HepG2 (cell line): ENCODE measurements around the gene SPTB. TPM values are rescaled to one million over a fixed set of nuclear protein-coding genes. Genes with fewer than 3 reads are reported as not detected.

Experiments
- ATAC-seq: fragments of 200-7000 bp; cut with Tn5 transposase; 3 replicates; pipeline ENCODE4 v1.9.1; 2020; ENCODE audit warnings: mild to moderate bottlenecking, moderate library complexity
- BruUV-seq: library from RNA; stranded (reverse); fragments of 400-500 nt; replicated peaks from 2 replicates; lab custom pipeline; 2021; lab: Mats Ljungman, UMichigan
- CTCF ChIA-PET: fragments of 300-600 bp; formaldehyde crosslinking; extraction: SDS; loops from one replicate; lab custom pipeline; 2021; ENCODE audit warnings: low total read pairs, inconsistent platforms, low intra/inter-chr PET ratio; lab: Yijun Ruan, JAX
- POLR2A ChIA-PET: fragments of 350-600 bp; sonication (Branson Sonifier 250); formaldehyde crosslinking; loops from one replicate; lab custom pipeline; 2020; ENCODE audit warnings: antibody characterized with exemption, inconsistent platforms; lab: Yijun Ruan, JAX
- DNase-seq: peaks from one replicate; pipeline ENCODE4 v3.0.0-alpha.2; 2015; ENCODE audit warnings: low spot score
- FAIRE-seq: peaks from 3 replicates; lab custom pipeline; 2011; peaks lifted over from hg19 to GRCh38; lab: Jason Lieb, UNC
- H2AFZ ChIP-seq: one replicate; pipeline ENCODE4 v1.6.1; 2011; ENCODE audit warnings: low read length, inconsistent platforms
- H3K27ac ChIP-seq: fragments of 300-600 bp; 3 replicates; pipeline ENCODE4 v1.8.0; 2011; ENCODE audit warnings: mixed run types, mild to moderate bottlenecking, mixed read lengths, low read length, inconsistent platforms; ENCODE audit not compliant: insufficient read depth; ENCODE audit errors: extremely low read length
- H3K27me3 ChIP-seq, 2 experiments: fragments of 200-600 bp in 1 of 2; 2 replicates in 1 of 2; 3 replicates in 1 of 2; pipeline versions ENCODE4 v1.6.0 to v1.8.0; 2011; ENCODE audit warnings: low read length in 2 of 2, mild to moderate bottlenecking in 2 of 2, moderate library complexity in 2 of 2, inconsistent platforms in 1 of 2; ENCODE audit not compliant: insufficient read depth in 2 of 2, control insufficient read depth in 1 of 2
- H3K36me3 ChIP-seq, 2 experiments: fragments of 200-600 bp in 1 of 2; replicated peaks in 1 of 2; 2 replicates in 1 of 2; 3 replicates in 1 of 2; pipeline versions ENCODE4 v1.5.1 to v1.8.0; 2011; ENCODE audit warnings: low read length in 2 of 2, inconsistent platforms in 1 of 2; ENCODE audit not compliant: insufficient read depth in 2 of 2, control insufficient read depth in 1 of 2
- H3K4me1 ChIP-seq: 2 replicates; pipeline ENCODE4 v1.5.1; 2012; ENCODE audit warnings: low read length, inconsistent platforms; ENCODE audit not compliant: insufficient read depth
- H3K4me2 ChIP-seq: 2 replicates; pipeline ENCODE4 v1.6.0; 2011; ENCODE audit warnings: low read depth, low read length, inconsistent platforms
- H3K4me3 ChIP-seq, 3 experiments: fragments of 200-600 bp in 1 of 3; sonication (generic), shearing (Covaris generic) in 1 of 3; replicated peaks in 1 of 3; 2 replicates each; pipeline ENCODE4 v1.5.1; 2011 to 2016; ENCODE audit warnings: low read length in 3 of 3, inconsistent platforms in 2 of 3, low read depth in 2 of 3, mild to moderate bottlenecking in 2 of 3, control low read depth in 1 of 3, mixed read lengths in 1 of 3; ENCODE audit not compliant: insufficient read depth in 1 of 3
- H3K79me2 ChIP-seq: one replicate; pipeline ENCODE4 v1.6.1; 2011; ENCODE audit warnings: low read length, inconsistent platforms; ENCODE audit not compliant: insufficient read depth
- H3K9ac ChIP-seq: 2 replicates; pipeline ENCODE4 v1.6.0; 2011; ENCODE audit warnings: mild to moderate bottlenecking, low read depth, low read length, inconsistent platforms; ENCODE audit not compliant: insufficient read depth
- H3K9me3 ChIP-seq: 2 replicates; pipeline ENCODE4 v1.5.1; 2012; ENCODE audit warnings: mild to moderate bottlenecking, low read length
- H4K20me1 ChIP-seq: 2 replicates; pipeline ENCODE4 v1.6.0; 2011; ENCODE audit warnings: inconsistent platforms, mild to moderate bottlenecking, low read length, moderate library complexity; ENCODE audit not compliant: insufficient read depth
- ATF3 ChIP-seq: sonication (generic); formaldehyde crosslinking; IDR thresholded peaks from 2 replicates; pipeline ENCODE4 v1.4.0; 2020; ENCODE audit warnings: missing genetic modification reagents
- CREM ChIP-seq, 2 experiments: sonication (generic) in 1 of 2; formaldehyde crosslinking in 1 of 2; IDR thresholded peaks; 2 replicates each; pipeline versions ENCODE4 v1.4.0 to v1.6.1; 2016 to 2020; ENCODE audit warnings: antibody characterized with exemption in 1 of 2, mild to moderate bottlenecking in 1 of 2, missing genetic modification reagents in 1 of 2
- DMAP1 ChIP-seq: IDR thresholded peaks from 2 replicates; pipeline ENCODE4 v1.6.1; 2016
- KDM3A ChIP-seq: IDR thresholded peaks from 2 replicates; pipeline ENCODE4 v1.6.1; 2018; ENCODE audit warnings: low read depth, missing compliant biosample characterization
- KLF6 ChIP-seq: IDR thresholded peaks from 2 replicates; pipeline ENCODE4 v1.8.0; 2016; ENCODE audit warnings: missing biosample characterization, missing genetic modification reagents
- TEAD3 ChIP-seq: optimal IDR thresholded peaks from 2 replicates; pipeline ENCODE3; 2016; ENCODE audit warnings: borderline replicate concordance
- ZMYM4 ChIP-seq: sonication (generic); formaldehyde crosslinking; IDR thresholded peaks from 2 replicates; pipeline ENCODE4 v1.8.1; 2023; ENCODE audit warnings: mild to moderate bottlenecking, missing genetic modification reagents
- WGBS: methylation state at CpG from one replicate; pipeline ENCODE4 v1.1.6; 2017; ENCODE audit warnings: low lambda C conversion rate; 5-methylcytosine and 5-hydroxymethylcytosine counted together
- in situ Hi-C: cut with HindIII; loops from 2 replicates; pipeline ENCODE4 v1.10.0; 2017; ENCODE audit warnings: low pct_unique_long_range_greater_than_20kb; ENCODE audit not compliant: extremely low pct_ligation_motif_present
- intact Hi-C: fragments of 100-400 bp; cut with micrococcal nuclease; formaldehyde crosslinking; loops from one replicate; pipeline ENCODE4 v1.10.0; 2022; ENCODE audit not compliant: unreplicated experiment
- polyA plus RNA-seq, 8 experiments: library from polyadenylated mRNA; depleted of rRNA in 3 of 8; stranded (reverse) in 7 of 8; unstranded in 1 of 8; fragments of >200 nt; fragmentation: Illumina TruSeq in 4 of 8; extraction: Trizol in 4 of 8; gene quantifications; 2 replicates each; pipeline versions ENCODE4 v1.2.1 to v1.2.3, GENCODE V29; 2011 to 2016; ENCODE audit warnings: low read depth in 4 of 8, missing spikeins in 1 of 8, mixed read lengths in 1 of 8; ENCODE audit not compliant: insufficient read depth in 1 of 8
- total RNA-seq, 5 experiments: library from RNA; depleted of rRNA; stranded (reverse); fragments of >200 nt; fragmentation: Illumina TruSeq; extraction: Trizol; gene quantifications; 2 replicates each; pipeline ENCODE4 v1.2.3, GENCODE V29; 2016; ENCODE audit warnings: low read depth in 1 of 5
- TF ChIP-seq, protein P1 (sequence below): sonication (generic); formaldehyde crosslinking; IDR thresholded peaks from 2 replicates; pipeline ENCODE4 v1.5.0; 2020; ENCODE audit warnings: mild to moderate bottlenecking, missing genetic modification reagents, moderate library complexity

SPTB gene
- total and polyA plus RNA-seq, 2 of the 13 experiments (the other 11 are each of a cell fraction or from before 2014, with no cell fraction given) = 0.01 to 0.02 TPM

DNA sequence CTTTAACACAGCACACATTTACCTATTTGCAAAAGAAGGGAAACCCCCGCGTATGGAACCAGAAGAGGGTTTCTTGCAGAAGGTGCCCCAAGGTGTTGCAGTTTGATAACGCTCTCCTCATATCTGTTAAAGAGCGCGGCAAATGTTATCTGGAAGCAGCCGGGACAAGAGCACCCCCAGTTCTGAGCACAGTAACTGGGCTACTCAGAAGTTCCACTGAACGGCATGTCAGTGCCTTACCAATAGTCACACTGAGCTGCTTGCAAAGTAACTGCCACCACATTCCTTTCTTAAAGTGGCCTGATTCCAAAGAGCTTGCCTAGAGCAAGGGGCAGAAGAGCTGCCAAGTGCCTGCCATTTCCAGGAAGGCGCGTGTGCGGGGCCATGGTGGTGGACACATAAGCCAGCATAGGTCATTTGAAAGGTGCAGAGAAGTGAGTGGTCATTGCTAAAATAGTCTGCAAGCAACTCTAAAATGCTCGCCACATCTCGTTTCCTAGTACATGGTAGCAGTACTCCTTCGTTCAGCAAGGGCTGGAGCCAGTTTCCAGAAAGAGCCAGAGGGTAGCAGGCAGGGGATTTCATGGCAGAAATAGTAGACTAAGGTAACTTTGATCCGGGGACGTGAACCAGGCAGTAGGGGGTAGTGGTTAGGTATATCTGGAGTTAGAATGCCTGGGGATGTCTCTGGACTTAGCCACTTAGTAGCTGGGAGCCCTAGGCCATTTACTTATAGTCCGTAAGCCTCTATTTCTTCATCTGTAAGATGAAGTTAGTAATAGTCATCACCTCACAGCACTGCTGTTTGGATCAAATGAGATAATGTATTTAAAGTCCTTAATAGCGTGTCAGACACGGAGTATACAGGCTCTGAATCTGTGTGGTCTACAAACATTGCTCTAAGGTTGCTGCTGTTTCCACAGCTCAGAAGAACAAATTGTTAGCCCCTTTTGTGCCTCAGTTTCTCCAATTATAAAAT is 37.6 kb downstream of the SPTB start:
- H3K27ac ChIP-seq = no peak overlapping the region
- intact Hi-C loops = loop anchor here (1.0 kb wide), 1 partner anchor 45 kb away; no protein-coding TSS in a partner anchor
- H4K20me1 ChIP-seq = no peaks in the 10 kb centered on the region
- FAIRE-seq (no peak), DNase-seq (no peak), ATAC-seq (no peak)
- H3K36me3 ChIP-seq = no peaks in the 10 kb centered on the region
- H3K4me3 ChIP-seq = no peak overlapping the region
- no TSS peak for BruUV-seq
- CTCF ChIA-PET = no interaction called here
- no peak for TF ChIP-seq ZMYM4 (CRISPR knock-in tag)
- no peak for TF ChIP-seq KLF6
- no peak for TF ChIP-seq DMAP1 (CRISPR knock-in tag)
- TF ChIP-seq CREM (IDR thresholded peaks at IDR 0.05) = no peak
- no peak for TF ChIP-seq CREM (CRISPR knock-in tag; IDR thresholded peaks at IDR 0.05)
- TF ChIP-seq KDM3A (CRISPR knock-in tag) = no peak
- H3K4me2 ChIP-seq = no peak overlapping the region
- H3K9me3 ChIP-seq = no peaks in the 10 kb centered on the region
- POLR2A ChIA-PET = no interaction called here
- no peak overlapping the region for H2AFZ ChIP-seq
- no peaks in the 10 kb centered on the region for H3K4me1 ChIP-seq
- in situ Hi-C loops = no loop called here
- no peak overlapping the region for H3K9ac ChIP-seq
- H3K79me2 ChIP-seq = no peaks in the 10 kb centered on the region
- WGBS = 58% methylated on average over 18 of the region's 18 CpGs
- peaks cover 3 to 28% of the 10 kb centered on the region in 2 experiments for H3K27me3 ChIP-seq

DNA sequence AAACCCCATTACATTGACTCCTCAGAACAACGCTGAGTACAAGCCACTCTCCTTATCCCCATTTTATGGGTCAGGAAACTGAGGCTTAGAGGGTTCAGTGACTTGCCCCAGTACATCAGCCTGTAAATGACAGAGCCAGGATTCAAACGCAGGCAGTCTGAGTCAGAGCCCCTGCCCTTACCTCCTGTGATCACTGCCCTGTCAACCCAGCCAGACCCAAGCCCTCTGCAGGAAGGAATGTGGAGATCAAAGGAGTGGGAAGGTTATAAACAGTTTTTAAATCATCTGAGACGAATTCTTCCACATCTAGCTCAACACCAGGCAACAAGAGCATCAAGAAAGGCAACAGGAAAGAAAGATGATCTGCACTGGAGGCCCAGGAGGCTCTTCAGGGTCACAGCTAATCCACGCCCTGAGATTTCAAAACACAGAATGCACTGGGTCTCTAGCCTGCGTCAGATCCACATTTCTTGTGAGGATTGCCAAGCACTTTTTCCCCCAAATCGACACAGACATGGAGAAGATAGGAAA is 38.5 kb downstream of the SPTB start:
- in situ Hi-C loops (no loop called here), intact Hi-C loops (no loop called here)
- no peaks in the 10 kb centered on the region for H3K36me3 ChIP-seq
- peak; percentile 51 for DNase-seq
- BruUV-seq = no TSS peak
- H3K4me3 ChIP-seq = no peak overlapping the region
- H4K20me1 ChIP-seq = no peaks in the 10 kb centered on the region
- no peaks in the 10 kb centered on the region for H3K79me2 ChIP-seq
- H3K9ac ChIP-seq = no peak overlapping the region
- H3K4me1 ChIP-seq = no peaks in the 10 kb centered on the region
- no peaks in the 10 kb centered on the region for H3K9me3 ChIP-seq
- WGBS = 0% methylated on average over 6 of the region's 6 CpGs
- CTCF ChIA-PET = no interaction called here
- H3K4me2 ChIP-seq = no peak overlapping the region
- no peak overlapping the region for H3K27ac ChIP-seq
- POLR2A ChIA-PET = no interaction called here
- H3K27me3 ChIP-seq = peaks cover 0 to 27% of the 10 kb centered on the region in 2 experiments; a peak in 4 of 5 replicates
- peak; percentile 30 for FAIRE-seq
- H2AFZ ChIP-seq = no peak overlapping the region
- peak; percentile 94 for ATAC-seq
- peak; percentile 99 for TF ChIP-seq TEAD3 (CRISPR knock-in tag)
- no peak for TF ChIP-seq ATF3 (CRISPR knock-in tag)
- TF ChIP-seq, protein P1, sequence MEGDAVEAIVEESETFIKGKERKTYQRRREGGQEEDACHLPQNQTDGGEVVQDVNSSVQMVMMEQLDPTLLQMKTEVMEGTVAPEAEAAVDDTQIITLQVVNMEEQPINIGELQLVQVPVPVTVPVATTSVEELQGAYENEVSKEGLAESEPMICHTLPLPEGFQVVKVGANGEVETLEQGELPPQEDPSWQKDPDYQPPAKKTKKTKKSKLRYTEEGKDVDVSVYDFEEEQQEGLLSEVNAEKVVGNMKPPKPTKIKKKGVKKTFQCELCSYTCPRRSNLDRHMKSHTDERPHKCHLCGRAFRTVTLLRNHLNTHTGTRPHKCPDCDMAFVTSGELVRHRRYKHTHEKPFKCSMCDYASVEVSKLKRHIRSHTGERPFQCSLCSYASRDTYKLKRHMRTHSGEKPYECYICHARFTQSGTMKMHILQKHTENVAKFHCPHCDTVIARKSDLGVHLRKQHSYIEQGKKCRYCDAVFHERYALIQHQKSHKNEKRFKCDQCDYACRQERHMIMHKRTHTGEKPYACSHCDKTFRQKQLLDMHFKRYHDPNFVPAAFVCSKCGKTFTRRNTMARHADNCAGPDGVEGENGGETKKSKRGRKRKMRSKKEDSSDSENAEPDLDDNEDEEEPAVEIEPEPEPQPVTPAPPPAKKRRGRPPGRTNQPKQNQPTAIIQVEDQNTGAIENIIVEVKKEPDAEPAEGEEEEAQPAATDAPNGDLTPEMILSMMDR = peak; percentile 44
